ENCODE data around the gene LCTL.
"Not testable (repeated sequence)": the region's sequence is repeated elsewhere in the genome, so short reads cannot be mapped to it uniquely, and the experiment has no call there.

Gene LCTL

DNA sequence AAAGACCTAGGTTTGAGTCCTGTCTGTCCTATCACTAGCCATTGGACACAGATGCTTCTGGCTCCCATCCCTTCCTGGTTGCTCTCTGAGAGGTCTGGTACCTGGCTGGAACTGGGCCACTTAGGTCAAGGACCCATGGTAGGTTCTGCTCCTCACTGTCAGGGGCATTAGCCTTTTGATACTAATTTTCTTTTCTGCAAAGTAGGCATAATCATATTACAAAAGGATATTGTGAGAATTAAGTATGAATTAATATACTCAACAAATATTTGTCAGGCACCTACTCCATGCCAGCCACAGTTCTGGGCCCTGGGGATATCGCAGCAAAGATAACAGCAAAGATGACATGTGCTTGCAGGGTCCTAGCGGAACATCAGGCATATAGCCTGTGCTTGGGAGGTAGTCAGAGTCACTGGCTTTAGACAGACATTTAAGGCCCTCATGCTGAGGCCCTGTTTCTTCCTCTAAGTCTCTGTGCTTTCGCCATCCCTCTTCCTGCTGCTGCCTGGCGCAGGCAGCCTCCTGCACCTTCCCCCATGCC lies 25.6 kb upstream of the LCTL start:
- DNase-seq (ENCODE audit: low spot score): no peak

DNA sequence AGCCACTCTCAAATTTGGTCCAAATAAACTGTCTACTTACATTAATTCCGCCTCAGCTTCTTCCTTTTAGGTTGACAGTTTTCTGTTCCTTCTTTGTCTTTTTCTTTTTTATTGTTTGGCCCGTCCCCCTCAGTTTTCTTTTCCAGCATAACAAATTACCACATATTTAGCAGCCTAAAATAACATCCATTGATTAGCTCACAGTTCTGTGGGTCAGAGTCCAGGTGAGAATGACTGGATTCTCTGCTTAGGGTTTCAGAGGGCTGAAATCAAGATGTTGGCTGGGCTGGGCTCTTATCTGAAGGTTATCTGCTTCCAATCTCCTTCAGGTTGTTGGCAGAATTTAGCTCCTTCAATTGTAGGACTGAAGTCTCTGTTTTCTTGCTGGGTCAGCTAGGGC lies 24.6 kb upstream of the LCTL start:
- no peak for DNase-seq (ENCODE audit: low spot score)

DNA sequence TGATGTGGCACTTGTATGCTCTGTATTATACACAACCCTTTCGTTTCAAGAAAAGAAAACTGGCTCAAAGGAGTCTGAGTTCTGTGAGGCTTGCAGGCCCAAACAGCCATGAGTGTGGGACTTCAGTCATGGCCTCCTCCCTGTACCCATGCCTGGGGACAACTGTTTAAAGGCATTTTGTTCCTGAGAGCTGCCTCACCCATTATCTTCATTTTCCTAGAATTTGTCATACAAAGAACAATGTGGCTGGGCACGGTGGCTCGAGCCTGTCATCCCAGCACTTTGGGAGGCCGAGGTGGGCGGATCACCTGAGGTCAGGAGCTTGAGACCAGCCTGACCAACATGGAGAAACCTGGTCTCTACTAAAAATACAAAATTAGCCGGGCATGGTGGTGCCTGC lies 23.6 kb upstream of the LCTL start:
- not testable (repeated sequence) for DNase-seq (ENCODE audit: low spot score)

DNA sequence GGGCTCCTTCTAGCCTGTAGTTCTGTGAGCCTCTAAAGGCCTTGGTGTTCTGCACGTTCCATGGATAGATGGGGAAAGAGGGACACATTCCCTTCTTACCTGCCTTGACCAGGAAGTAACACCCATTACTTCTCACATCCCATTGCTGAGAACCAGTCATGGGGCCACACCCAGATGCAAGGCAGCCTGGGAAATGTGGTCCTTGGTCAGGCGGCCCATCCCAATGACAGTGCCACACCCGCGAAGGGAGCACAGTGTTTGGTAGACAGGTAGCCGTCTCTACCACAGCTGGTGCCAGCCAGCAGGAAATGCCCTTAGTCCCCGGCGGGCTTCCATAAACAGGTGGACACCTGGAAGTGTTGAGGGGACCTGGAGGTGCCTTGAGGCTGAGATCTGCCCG lies 23.2 kb upstream of the LCTL start:
- peak; percentile 13 for DNase-seq (ENCODE audit: low spot score)

DNA sequence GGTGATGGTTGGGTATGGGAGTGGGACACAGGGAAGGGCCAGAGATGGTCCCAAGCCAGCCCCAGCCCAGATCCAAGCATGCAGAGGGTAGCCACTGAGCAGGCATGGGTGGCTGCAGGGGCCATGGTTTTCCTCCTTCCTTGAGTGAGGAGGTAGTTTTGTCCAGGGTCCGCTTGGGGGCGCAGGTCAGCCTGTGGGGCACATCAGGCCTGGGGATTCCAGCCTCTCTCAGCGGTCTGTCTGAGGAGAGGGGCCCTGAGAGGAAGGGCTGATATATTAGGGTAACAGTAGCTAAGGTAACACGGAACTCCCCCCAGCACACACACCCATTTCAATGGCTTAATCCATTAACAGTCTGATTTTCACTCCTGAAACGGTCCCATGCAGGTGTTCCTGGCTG lies 22.7 kb upstream of the LCTL start:
- DNase-seq (ENCODE audit: low spot score): no peak

DNA sequence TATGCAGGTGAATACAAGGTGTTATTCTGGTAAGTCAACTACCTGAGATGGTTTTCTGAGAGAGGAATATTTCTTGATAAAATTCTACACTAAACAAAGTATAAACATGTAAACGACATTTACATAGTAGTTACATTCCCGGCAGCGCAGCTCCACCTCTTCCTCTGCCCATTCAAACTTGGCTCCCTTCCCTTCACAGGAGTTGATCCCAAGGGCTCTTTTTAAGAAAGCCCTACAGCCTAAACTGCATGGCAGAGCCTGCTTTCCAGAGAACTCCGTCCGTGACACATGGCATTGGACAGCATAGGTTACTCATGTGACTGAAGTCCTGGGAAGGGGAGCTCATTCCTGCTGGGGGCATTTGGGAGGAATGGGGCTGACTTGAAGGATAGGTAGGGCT lies 22.0 kb upstream of the LCTL start:
- DNase-seq (ENCODE audit: low spot score): no peak

DNA sequence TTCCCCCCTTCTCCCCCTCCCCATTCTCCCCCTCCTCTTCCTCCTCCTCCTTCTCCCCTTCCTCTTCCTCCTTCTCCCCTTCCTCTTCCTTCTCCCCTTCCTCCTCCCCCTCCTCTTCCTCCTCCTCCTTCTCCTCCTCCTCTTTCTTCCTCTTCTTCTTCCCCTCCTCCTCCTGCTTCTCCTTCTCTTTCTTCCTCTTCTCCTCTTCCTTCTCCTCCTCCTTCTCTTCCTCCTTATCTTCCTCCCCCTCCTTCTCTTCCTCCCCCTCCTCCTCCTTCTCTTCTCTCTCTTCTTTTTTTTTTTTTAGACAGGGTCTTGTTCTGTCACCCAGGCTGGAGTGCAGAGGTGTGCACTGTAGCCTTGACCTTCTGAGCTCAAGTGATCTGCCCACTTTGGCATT lies 21.2 kb upstream of the LCTL start:
- DNase-seq (ENCODE audit: low spot score): no peak

DNA sequence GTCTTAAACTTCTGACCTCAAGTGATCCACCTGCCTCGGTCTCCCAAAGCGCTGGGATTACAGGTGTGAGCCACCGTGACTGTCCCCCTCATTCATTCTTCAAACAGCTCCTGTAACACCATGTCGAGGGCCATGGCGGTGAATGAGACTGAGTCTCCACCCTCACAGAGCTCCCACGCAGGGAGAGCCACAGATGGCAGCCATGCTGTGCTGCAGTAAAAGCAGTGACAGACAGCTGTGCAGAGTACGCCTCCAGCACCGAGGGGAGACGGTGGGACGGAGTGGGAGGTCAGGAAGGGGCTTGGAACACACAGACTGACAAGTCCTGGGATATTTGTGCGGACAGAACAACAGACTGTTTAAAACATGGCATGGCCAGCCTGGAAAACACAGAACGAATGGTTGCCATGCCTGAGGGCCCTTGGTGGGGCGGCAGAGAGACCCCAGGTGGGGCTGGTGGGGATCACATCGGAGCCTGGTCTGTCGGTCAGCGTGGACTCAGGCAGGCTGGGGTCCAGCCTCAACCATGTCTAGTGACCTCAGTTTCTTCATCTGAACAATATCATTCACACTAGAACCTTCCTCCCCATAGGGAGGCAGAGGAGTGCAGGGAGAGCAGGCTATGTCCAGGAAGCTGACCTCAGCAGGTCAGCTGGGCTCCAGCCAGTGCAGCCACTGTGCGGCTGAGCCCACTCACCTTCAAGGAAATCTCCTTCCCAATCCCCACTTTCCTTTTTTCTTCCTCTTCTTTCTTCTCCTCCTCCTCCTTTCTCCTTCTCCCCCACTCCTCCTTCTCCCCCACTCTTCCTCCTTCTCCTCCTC lies 20.6 kb upstream of the LCTL start:
- no peak for DNase-seq (ENCODE audit: low spot score)

DNA sequence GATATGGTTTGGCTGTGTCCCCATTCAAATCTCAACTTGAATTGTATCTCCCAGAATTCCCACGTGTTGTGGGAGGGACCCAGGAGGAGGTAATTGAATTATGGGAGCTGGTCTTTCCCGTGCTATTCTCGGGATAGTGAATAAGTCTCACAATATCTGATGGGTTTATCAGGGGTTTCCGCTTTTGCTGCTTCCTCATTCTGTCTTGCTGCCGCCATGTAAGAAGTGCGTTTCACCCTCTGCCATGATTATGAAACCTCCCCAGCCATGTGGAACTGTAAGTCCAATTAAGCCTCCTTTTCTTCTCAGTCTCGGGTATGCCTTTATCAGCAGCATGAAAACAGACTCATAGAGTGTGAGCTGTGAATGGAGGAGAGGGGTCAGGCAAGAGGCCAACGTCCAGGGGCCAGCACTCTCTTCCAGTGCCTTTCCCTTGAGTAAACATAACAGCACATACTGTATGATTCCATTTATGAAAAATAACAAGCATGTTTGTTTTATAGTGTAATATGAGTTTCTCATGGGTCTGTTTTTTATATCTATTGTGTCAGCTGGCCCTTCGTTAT lies 16.3 kb upstream of the LCTL start:
- no peak for DNase-seq (ENCODE audit: low spot score)

DNA sequence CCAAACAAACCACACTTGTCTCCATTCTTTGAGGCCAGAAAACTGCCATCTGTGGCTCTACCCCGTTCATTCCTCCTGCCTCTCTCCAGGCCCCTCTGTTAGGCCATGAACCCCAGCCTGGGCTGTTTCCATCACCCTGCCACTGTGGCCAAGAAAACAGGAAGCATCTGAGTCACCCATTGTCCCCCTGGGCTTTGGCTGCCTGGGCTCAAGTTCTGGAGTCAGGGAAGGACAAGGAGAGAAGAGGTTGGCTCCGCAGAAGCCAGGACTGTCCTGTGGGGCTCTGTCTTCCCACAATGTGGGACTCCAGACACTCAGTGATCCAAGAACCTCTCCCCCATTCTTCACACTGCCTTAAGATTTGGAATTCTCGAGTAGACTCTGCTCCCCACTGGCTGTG lies 14.8 kb upstream of the LCTL start:
- no peak for DNase-seq (ENCODE audit: low spot score)

DNA sequence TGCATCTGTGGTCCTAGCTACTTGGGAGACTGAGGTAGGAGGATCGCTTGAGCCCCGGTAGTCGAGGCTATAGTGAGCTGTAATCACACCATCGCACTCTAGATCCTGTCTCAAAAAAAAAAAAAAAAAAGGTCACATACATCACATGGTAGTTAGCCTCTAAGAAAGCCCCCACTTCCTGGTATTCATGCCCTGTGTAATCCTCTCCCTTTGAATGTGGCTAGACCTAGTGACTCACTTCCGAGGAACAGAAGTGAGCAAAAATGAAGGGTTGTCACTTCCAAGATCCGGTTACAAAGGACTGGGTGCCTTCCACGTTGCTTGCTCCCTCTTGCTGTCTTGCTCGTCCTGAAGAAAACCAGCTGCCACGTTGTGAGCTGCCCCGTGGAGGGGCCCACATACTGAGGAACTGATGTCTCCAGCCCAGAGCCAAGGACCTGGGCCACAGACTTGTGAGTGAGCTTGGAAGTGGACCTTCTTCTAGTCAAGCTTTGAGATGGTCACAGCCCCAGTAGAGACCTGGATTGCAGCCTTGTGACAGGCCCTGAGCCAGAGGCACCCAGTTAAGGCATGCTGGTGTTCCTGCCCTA lies 12.6 kb upstream of the LCTL start:
- no peak for DNase-seq (ENCODE audit: low spot score)

DNA sequence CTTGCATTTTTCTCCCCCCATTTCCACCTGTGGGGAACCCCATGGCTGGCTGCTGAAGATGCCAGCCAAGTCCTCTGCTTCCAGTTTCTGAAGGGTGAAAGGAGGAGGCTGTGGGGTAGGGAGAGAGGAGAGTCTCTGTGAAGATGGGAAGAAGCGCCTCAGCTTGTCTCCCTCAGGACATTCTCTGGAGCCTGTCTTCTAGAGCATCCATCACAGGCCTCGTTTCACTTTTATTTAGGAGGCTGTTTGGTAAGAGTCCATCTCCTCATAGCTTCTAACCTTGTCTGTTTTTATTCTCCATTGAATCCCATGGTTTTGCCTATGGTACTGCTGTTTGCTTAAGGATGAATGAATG lies 8.8 kb upstream of the LCTL start:
- DNase-seq (ENCODE audit: low spot score): no peak

DNA sequence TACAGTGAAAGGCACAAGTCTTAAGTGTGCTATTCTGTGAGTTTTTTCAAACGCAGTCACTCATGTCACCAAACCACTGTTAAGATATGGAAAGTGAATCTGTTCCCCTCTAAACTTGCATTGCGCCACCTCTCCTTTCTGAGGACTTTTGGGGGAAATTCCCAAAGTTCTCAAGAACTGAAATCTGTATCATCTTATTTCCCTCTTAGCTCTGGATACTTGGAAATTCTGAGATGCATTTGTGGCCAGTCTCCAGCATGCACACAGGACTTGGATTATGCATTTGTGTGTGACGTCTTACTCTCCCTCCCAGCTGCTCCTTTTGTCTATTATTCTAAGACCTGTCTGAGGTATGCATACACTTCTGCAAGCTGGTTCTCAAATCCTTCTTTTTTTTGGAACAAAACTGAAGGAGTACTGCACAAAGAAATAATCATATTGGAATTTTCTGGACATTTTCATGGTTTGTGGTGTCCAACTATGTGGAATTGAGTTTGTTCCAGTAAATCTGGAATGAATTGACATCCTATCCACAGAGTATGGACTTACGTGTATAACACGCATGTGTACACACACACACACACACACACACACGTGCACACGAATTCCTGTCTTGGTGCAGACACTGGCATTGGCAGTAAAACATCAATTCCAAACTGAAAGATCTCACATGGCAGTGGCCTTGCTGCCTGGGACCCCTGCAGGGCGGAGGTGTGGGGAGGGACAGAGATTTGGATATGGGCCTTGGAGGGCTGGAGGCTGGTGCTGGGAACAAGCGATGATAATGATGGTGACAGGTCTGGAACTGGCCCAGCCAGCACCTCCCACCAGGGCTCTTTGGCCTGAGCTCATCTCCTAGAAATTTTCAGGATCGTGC lies 8.2 kb upstream of the LCTL start:
- DNase-seq (ENCODE audit: low spot score): no peak

DNA sequence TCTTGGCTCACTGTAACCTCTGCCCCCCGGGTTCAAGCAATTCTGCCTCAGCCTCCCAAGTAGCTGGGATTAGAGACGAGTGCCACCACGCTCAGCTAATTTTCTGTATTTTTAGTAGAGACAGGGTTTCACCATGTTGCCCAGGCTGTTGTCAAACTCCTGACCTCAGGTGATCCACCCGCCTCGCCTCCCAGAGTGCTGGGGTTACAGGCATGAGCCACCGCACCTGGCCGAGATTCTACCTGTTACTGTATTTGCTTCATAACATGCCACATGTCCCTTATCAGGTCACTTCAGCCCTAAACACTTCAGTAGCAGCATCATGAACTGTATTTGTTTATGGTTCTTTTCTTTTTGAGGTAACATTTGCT lies 7.5 kb upstream of the LCTL start:
- DNase-seq (ENCODE audit: low spot score): no peak

DNA sequence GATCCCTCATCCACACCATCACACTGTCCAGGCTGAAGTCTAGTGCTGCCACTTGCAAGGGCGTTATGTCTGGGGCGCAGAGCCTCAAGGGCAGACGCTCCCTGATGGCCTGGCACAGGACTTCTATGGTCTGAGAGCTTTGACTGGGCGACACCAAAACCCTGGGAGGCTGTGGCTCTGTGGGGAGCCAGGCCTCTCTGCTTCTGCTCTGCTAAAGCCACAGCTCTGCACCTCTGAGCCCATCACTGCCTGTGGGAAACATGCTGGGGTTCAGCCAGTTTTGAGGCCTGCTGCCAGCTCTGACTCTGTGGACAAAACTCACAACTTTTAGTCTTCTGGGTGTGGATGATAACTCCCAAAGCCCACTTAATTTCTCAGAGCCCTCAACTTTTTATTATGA lies 6.3 kb upstream of the LCTL start:
- no peak for DNase-seq (ENCODE audit: low spot score)

DNA sequence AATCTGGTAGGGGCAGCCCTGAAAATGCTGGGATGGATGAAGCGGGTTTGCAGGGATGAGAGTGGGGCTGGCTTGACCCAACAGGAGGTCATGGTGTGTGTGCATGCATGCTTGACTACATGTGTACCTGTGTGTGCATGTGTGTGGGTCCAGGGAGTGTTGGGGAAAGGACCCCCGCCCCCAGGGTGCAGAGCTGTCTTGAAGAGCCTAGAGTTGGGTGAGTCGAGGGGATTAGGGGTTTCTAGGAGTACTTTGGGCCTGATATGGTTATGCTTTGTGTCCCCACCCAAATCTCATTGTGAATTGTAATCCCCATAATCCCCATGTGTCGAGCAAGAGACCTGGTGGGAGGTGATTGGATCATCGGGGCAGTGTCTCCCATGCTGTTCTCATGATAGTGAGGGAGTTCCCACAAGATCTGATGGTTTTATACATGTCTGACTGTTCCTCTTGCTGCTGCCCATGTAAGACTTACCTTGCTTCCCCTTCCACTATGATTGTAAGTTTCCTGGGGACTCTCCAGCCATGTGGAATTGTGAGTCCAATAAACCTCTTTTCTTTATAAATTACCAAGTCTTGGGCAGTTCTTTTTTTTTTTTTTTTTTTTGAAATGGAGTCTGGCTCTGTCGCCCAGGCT lies 5.2 kb upstream of the LCTL start:
- DNase-seq (ENCODE audit: low spot score): no peak

DNA sequence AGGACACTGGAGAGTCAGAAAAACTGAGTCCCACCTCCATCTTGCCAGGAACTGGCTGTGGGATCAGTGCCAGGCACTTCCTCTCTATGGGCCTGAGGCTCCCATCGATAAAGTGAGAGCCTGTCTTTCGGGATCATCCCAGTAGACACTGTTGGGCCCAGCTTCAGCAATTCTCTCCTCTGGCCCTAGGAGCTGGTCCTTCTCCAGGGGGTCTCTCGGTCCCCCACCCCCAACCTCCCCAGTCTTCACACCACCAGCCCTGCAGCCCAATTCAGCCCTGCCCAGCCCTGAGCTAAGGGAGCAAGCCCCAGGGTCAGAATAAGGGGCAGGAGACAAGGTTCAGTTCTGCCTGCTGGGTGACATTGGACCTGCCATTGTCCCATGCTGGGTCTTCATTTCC lies 4.5 kb upstream of the LCTL start:
- DNase-seq (ENCODE audit: low spot score): no peak

DNA sequence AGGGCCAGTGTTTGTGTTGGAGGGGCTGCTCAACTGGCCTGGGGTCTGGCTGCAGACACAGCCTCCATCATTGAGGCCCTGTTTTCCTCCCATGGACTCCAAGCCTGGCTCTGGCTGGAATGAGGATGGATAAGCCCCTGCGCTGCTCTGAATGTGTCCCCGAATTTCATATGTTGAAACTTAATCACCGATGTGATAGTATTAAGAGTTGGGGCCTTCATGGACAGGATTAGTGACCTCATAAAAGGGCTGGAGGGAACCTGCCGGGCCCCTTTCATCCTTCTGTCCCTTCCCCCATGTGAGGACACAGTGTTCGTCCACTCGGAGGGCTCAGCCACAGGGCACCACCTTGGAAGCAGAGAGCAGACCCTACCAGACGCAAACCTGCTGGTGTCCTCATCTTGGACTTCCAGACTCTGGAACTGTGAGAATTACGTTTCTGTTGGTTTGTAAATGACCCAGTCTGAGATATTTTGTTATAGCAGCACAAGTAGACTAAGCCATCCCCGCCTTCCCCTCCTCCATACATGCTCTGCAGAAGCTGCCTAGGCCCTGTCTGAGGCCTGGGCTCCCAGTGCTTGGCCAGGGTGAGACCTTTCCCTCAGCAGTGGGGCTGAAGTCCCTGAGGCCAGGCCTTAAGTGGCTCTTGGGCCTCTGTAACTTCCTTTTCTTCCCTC lies 3.8 kb upstream of the LCTL start:
- DNase-seq (ENCODE audit: low spot score): no peak

DNA sequence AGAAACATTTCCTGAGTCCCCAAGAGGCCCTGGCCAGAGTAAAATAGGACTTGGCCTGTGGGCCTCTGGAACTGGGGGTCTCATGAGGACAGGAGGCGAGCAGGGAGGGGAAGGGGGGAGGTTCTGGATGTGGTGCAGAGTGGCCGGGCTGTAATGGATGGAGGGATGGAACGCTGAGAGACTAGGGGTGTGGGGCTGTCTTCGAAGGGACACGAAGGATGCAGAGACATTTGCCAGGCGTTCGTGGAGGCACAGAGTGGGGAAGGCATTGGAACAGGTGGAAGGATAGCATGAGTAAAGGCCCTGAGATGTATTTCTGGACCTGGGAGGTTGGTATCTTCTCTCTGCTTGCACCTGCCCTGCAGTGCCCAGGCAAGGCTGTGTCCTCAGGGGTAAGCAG lies 2.1 kb upstream of the LCTL start:
- no peak for DNase-seq (ENCODE audit: low spot score)

DNA sequence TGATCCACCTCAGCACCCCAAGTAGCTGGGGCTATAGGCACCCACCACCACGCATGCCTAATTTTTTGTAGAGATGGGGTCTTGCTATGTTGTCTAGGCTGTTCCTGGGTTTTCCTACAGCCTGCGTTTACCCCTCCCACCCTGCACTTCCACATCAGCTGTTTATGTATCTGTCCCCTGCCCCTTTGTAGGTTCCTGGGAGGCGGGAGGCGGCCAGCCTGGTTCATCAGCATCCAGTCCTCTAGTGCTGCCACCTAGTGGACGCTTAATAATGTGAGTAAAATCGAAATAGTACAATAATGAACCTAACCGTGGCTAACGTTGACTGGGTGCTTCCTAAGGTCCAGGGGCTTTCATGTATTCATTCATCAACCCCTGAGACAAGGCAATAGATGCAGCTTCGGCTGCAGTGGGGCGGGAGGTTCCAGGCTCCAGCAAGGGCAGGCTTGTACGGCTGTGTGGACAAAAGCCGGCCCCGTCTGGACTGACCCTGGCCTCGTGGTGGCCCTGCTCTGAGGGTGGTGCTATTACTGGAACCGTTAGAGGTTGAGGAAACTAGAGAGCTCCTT lies 1.2 kb upstream of the LCTL start:
- DNase-seq (ENCODE audit: low spot score): peak; percentile 71

DNA sequence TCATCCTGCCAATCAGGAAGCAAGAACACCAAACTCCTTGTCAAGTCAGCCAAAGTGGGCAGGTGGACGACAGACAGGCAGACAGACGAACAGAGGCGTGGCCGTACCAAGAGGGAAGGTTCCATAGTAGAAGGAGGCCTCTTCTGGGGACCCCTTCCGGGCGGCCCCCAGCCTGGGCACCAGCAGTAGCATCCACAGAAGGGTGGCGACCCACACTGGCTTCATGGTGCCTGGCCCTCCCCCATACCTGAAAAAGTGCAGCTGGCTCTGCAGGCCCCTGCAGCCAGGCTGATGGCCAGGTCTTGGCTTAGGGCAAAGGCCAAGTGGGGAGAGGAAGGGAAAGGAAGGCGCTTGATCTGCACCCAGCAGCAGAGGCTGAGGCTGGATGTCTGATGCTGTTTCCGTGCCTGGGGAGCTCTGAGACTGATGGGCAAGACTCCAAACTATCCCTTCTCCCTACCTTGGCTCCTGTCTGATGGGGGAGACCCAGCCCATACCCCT lies 607 bp downstream of the LCTL start:
- no peak for DNase-seq (ENCODE audit: low spot score)

Measured in hematopoietic multipotent progenitor cell treated with erythropoietin and hydrocortisone succinate and interleukin-3 and kit ligand, for 15 days (in vitro differentiated cells).